Fibroblast of gingiva (primary cell): ENCODE data around the gene GALNT18.
A peak's percentile ranks its signal among the peaks of the same experiment; 100 is the strongest.

ENCODE experiments used
- DNase-seq: peaks from one replicate; pipeline ENCODE4 v3.0.0-alpha.2; 2011; ENCODE audit warnings: low read depth

GALNT18 gene

GRCh38 chr11:11349106-11349825 lies 272.5 kb downstream of the GALNT18 start:
- DNase-seq = peak; percentile 18

- DNase-seq = no peak
These were observed 273.5 kb downstream of the GALNT18 start for GRCh38 chr11:11348303-11348702.

- DNase-seq = no peak
These were observed 274.2 kb downstream of the GALNT18 start for GRCh38 chr11:11347592-11347991.

- no peak for DNase-seq
These were observed 275.5 kb downstream of the GALNT18 start for GRCh38 chr11:11346303-11346702.

- no peak for DNase-seq
These were observed 276.7 kb downstream of the GALNT18 start for GRCh38 chr11:11345099-11345498.

GRCh38 chr11:11344045-11344444 lies 277.8 kb downstream of the GALNT18 start:
- DNase-seq = no peak

- no peak for DNase-seq
These were observed 283.5 kb downstream of the GALNT18 start for GRCh38 chr11:11338304-11338703.

- DNase-seq = no peak
These were observed 285.1 kb downstream of the GALNT18 start for GRCh38 chr11:11336664-11337063.

GRCh38 chr11:11335043-11335442 lies 286.8 kb downstream of the GALNT18 start:
- DNase-seq = no peak

GRCh38 chr11:11334607-11335006 lies 287.2 kb downstream of the GALNT18 start:
- DNase-seq = no peak

GRCh38 chr11:11332141-11332710 lies 289.6 kb downstream of the GALNT18 start:
- no peak for DNase-seq

- DNase-seq = no peak
These were observed 292.6 kb downstream of the GALNT18 start for GRCh38 chr11:11329062-11329806.

GRCh38 chr11:11324090-11324489 lies 297.7 kb downstream of the GALNT18 start:
- DNase-seq = no peak

- DNase-seq = no peak
These were observed 299.7 kb downstream of the GALNT18 start for GRCh38 chr11:11322101-11322500.

GRCh38 chr11:11320825-11321224 lies 301.0 kb downstream of the GALNT18 start:
- no peak for DNase-seq

GRCh38 chr11:11318961-11319360 lies 302.8 kb downstream of the GALNT18 start:
- DNase-seq = no peak

- DNase-seq = no peak
These were observed 303.3 kb downstream of the GALNT18 start for GRCh38 chr11:11318461-11318860.

- DNase-seq = no peak
These were observed 305.1 kb downstream of the GALNT18 start for GRCh38 chr11:11316651-11317230.

GRCh38 chr11:11313902-11314692 lies 307.7 kb downstream of the GALNT18 start:
- DNase-seq = no peak

GRCh38 chr11:11313426-11313825 lies 308.4 kb downstream of the GALNT18 start:
- peak; percentile 29 for DNase-seq

GRCh38 chr11:11312738-11313137 lies 309.1 kb downstream of the GALNT18 start:
- no peak for DNase-seq

GRCh38 chr11:11311169-11311568 lies 310.6 kb downstream of the GALNT18 start:
- DNase-seq = no peak
